ENCODE results near the gene UBASH3B.

UBASH3B gene

DNA sequence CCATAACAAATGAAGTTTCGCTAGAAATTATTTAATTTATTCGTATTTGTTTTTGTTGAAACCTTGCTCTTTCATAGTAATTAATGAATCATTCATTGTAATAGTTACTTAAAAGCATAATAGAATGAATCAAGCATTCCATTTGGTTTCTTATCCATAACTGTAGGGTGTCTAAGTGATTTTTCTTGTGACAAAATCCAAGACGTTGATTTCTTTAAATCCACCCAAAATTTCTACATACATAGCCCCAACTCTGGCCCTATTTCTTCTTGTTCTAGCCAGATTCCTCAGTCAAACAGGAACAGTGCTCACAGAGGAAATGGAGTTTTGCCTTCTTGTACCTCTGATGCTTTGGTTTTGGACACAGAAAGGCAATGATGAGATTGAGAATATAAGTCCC lies 25.5 kb downstream of the UBASH3B start:
- DNase-seq = no peak

DNA sequence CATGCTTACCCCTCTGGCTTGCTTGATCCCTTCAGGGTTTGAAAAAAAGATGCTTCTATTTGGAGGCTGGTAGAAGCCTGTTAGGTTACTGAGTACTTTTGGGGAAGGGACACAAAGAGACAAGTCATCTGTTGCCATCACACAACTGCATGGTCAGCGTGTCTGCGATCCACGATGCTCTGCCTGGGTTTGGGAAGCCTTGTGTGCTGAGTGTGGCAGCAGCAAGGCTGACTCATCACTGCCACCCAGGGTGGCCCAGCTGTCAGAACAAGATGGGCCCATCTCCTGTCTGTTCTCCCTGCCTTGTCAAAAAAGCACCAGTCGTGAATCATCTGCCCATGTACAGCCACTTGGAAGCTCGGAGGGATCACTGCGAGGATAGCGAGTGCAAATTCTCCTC lies 26.2 kb downstream of the UBASH3B start:
- DNase-seq = no peak

- DNase-seq = no peak
These were observed 26.9 kb downstream of the UBASH3B start for GRCh38 chr11:122682464-122682863.

- DNase-seq = no peak
These were observed 29.5 kb downstream of the UBASH3B start for GRCh38 chr11:122685041-122685440.

- no peak for DNase-seq
These were observed 30.6 kb downstream of the UBASH3B start for GRCh38 chr11:122686111-122686510.

DNA sequence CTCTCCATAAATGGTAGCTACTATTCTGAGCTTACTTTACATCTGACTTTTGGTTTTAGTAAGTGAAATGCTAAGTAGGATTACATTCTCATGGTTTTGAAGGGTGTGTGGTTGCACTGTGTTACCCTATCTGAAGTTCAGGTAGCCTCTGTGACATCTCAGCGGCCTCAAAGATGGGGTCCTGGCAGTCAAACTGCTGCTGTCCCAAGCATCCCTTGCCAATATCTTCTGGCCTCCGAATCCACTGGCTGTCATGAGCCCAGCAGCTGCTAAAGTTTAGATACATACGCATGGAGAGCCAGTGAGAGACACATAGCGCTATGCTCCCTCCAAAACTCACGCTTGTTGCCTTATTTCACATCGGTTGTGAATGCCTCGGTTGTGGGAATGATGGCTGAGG lies 34.9 kb downstream of the UBASH3B start:
- no peak for DNase-seq

DNA sequence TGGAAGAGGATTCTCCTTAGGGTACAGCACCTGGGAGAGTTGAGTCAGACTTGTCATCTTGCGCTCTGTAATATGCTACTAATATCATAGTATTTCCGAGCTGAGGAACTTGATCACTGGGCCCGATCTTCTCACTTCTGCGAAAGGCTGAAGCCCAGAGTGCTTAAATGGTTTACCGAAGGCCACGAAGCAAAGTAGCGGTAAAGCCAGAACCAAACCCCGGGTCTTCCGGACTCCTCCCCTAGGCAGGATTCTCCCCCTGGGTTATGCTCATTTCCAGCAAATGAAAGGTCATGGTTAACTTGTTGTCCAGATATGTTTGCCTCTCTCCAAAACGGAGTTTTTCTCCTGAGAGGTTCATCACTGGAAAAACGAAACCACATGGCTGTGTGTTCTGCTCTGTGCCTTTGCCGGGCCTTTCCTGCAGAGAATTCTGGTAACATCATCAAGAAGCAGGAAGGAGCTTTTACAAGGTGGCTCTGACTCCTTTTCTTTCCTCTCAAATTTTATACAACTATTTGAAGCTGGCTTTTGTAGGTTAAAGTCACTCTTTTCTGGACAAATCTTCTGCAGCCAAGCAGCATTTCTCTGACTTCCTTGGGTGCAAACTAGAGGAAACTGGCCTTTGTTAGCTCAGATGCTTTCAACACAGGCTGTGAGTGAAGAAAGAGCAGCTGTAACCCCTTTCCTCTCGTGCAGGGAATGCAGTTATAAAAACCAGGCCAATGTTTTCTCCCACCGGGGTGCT lies 35.5 kb downstream of the UBASH3B start:
- DNase-seq = no peak

DNA sequence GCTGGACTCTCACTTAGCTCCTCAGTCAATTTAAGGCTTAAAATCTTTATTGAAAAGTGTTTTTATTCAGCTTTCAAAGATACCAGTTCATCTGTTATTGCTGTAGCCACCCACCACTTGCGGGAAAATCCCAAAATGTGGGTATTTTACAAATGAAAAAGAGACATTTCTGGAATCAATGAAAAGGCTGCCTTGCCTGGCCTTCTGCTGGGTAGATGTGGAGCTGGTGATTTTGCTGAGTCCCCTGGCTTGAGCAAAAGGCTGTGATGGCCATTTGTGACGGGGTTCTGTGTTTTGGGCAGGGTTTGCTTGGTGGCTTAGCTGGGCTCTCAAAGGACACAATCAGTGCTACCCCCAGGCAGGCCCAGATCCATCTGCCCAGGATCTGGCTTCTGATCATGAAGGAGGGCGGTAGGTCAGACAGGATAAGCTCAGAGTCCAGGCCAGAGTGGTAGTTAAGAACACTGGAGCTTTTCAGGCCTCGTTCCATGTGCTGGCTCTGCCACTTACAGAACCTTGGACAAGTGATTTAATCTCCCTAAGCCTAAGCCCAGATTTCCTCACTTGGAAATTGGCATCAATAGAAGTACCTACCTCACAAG lies 36.1 kb downstream of the UBASH3B start:
- no peak for DNase-seq

DNA sequence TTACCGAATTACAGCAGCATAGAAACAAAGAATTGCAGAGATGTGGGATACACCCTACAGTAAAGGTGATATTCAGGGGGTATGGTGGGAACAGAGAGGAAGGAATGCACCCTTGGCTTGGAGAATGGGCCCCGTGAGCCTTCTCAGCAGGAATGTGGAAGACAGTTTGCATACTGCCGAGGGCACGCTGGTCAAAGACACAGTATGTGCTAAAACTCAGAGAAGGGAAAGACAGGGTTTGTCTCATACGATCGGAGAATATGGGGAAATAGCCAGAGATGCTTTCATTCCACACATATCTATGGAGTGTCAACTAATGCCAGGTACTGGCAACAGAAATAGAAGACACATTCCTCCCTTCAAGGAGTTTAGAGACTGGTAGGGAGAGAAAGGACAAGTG lies 36.9 kb downstream of the UBASH3B start:
- no peak for DNase-seq

DNA sequence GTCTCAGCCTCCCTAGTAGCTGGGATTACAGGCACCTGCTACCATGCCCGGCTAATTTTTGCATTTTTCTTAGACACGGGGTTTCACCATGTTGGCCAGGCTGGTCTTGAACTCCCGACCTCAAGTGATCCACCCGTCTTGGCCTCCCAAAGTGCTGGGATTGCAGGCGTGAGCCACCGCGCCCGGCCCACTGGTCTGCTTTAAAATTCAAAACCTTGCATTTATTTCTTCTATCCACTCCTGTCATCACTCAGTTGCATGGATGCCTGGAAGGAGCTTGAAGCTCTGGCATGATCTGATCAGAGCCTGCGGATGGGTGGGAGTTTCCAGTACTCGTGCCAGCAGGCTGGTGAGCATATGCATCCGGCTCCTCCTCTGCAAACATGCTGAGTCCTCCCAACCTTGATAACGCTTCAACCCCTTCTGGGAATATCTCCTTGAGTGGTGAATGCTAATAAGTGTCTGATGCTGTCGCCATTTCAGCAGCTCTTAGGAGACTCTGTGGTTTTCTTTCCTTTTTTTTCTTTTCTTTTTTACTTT lies 39.6 kb downstream of the UBASH3B start:
- no peak for DNase-seq

GRCh38 chr11:122696662-122697061 lies 41.1 kb downstream of the UBASH3B start:
- peak; percentile 78 for DNase-seq

DNA sequence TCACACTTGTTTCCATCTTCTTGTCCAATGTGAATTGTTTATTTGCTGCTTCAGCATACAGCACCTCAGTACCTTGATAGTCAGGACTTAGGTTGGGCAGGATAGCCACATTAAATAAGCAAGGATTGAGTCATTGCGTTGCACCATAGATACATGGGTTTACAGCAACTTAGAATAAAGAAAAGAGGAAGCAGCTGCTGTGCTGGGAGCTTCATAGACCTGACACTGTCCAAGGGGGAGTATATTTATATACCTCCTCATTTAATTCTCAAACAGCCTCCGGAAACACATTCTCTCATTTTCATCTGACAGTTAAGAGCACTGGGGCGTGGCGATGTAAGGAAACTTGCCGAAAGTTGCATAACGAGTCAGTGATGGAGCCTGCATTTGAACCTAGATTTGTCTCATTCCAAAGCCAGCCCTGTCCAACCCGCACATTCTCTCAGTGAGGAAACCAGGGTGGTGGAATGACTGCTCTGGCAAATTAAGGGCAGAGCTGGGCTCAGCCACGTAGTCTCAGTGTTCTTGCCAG lies 42.2 kb downstream of the UBASH3B start:
- no peak for DNase-seq

DNA sequence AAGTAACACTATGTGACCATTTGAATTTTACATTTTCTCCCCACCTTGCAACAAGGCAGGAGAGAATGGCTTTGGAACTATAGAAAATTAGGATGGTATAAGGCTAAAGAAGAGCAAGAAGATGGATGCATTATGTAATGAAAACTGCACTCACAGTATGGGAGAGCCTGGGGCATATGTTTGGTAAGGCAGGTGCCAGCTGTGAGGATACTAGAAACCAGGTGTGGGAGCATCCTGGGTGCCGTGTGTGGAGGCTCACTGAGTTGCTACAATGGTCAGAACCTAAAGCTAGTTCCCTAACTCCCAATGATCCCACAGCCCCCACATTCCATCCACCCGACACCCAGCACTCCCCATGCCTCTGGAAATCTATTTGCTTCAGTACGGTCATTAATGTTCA lies 42.9 kb downstream of the UBASH3B start:
- no peak for DNase-seq

DNA sequence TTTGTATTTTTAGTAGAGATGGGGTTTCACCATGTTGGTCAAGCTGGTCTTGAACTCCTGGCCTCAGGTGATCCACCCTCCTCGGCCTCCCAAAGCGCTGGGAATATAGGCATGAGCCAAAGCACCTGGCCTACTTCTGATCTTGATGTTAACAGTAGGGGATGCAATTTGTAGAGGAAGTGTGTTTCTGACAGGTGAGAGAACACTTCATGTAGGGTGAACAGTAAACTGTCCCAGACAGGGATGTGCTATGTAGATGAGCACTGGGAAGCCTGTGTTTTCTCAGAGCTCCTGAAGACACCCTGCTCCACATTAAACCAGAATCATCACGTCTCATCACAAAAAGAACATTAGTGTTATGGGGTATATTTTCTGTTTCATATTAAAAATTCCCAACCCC lies 45.1 kb downstream of the UBASH3B start:
- DNase-seq = no peak

DNA sequence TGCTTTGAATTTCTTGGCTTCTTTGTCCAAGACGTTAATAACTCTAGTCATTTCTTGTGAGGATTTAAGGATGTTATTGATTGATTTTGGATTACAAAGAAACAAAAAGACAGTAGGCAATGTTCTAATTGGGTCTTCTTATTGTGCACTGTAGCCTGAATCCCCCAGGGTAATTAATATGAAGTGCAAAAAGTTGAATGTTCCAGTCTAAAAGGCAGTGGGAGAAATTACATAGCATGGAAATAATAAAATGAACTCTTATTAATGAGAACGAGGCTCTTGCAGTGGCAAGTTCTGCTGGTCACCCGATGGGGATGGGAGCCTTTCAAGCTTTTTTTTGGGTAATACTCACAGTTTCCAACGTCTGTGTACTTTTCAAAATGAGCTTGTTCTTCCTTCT lies 45.6 kb downstream of the UBASH3B start:
- DNase-seq = no peak

DNA sequence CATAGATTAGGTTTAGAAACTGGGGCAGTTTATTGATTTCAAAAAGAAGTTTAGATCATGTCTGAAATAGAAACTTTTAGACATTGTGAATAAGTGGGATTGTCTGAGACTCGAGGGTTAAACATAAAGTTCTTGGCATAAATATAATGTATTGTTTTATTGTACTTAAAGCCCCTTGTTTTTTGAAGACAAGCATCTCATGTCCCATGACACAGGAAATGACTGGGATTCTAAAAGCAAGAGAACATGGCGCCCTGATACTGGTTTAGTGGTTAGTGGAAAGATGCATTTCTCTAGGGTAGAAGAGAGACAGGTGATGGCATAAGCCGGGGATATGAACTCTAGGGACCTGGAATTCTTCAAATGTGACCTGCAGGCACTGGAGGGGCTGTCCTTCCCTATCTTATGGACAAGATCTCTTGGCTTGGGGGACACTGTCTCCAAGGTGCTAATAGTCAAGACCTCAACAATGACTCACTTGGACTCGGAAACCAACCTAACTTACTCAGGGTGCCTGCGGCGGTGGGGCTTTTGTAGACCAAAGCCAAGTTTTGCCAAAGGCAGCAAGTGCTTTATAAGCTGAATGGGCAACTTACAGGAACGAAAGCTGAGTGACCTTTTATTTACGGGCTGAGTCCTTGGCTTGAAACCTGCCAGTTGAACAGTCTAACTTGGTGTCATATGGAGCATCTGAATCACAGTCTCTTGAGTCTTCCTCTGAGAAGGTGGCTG lies 48.2 kb downstream of the UBASH3B start:
- DNase-seq = peak; percentile 40

DNA sequence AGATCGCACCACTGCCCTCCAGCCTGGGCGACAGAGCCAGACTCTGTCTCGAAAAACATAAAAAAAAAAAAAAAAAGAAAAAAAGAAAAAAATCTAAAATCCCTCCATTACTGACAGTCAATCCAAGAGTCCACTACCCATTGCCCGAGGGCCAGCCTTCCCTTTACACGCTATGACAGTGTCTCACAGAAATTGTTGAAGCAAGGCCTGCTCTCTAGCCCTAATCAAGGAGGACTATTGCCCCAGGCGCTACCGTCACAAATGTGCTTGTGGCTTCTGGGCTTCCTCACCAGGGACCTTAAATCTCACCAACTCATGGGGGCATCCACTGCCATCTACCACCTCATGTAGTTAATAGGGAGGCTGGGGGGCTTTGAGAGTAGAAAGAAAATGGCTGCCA lies 49.9 kb downstream of the UBASH3B start:
- no peak for DNase-seq

- no peak for DNase-seq
These were observed 51.0 kb downstream of the UBASH3B start for GRCh38 chr11:122706291-122707088.

GRCh38 chr11:122707111-122707510 lies 51.6 kb downstream of the UBASH3B start:
- DNase-seq = no peak

DNA sequence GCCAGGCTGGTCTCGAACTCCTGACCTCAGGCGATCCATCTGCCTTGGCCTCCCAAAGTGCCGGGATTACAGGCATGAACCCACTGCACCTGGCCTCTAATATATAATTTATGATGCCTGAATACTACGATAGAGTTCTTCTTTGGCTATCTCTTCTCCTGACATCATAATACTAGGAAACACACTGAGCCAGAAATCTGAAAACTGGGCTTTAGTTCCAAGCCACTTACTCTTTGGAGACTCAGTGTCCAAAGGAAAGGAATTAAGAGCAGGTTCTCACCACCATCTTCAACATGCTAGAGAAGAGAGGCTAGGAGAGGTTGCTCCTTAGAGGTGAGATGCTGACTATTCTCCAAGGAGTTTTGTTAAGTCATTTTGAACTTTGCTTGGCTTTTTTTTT lies 52.4 kb downstream of the UBASH3B start:
- no peak for DNase-seq

GRCh38 chr11:122709039-122709760 lies 53.7 kb downstream of the UBASH3B start:
- no peak for DNase-seq

- no peak for DNase-seq
These were observed 55.8 kb downstream of the UBASH3B start for GRCh38 chr11:122711362-122711761.

All from stimulated activated CD4-positive, alpha-beta T cell treated with anti-CD3 and anti-CD28 coated beads, Interleukin-4, amount 100 ng/mL, for 24 hours (primary cell).